Measurements from ENCODE around the gene PVALB.

PVALB gene

GRCh38 chr22:36835903-36836302 lies 19.1 kb upstream of the PVALB start:
- H3K4me3 ChIP-seq (ENCODE audit: control insufficient read depth, low read depth, low read length), result no peak overlapping the region
- TF ChIP-seq CTCF (conservative IDR thresholded peaks at IDR 0.05; ENCODE audit: control insufficient read depth, insufficient read depth, low read depth, low read length), result no peak

GRCh38 chr22:36833073-36833472 lies 16.2 kb upstream of the PVALB start:
- H3K4me3 ChIP-seq (ENCODE audit: control insufficient read depth, low read depth, low read length), result no peak overlapping the region
- TF ChIP-seq CTCF (conservative IDR thresholded peaks at IDR 0.05; ENCODE audit: control insufficient read depth, insufficient read depth, low read depth, low read length), result no peak
- no peak for DNase-seq (ENCODE audit: low read depth)

More at GRCh38 chr22:36835903-36836302, 19.1 kb upstream of the PVALB start:
- DNase-seq (ENCODE audit: low read depth), result no peak

GRCh38 chr22:36831717-36832116 lies 14.9 kb upstream of the PVALB start:
- no peak overlapping the region for H3K4me3 ChIP-seq (ENCODE audit: control insufficient read depth, low read depth, low read length)
- no peak for DNase-seq (ENCODE audit: low read depth)
- TF ChIP-seq CTCF (conservative IDR thresholded peaks at IDR 0.05; ENCODE audit: control insufficient read depth, insufficient read depth, low read depth, low read length), result no peak

- DNase-seq (ENCODE audit: low read depth), result no peak
- TF ChIP-seq CTCF (conservative IDR thresholded peaks at IDR 0.05; ENCODE audit: control insufficient read depth, insufficient read depth, low read depth, low read length), result no peak
- no peak overlapping the region for H3K4me3 ChIP-seq (ENCODE audit: control insufficient read depth, low read depth, low read length)
Measured at GRCh38 chr22:36831206-36831605, 14.4 kb upstream of the PVALB start.

GRCh38 chr22:36830601-36831000 lies 13.8 kb upstream of the PVALB start:
- H3K4me3 ChIP-seq (ENCODE audit: control insufficient read depth, low read depth, low read length), result no peak overlapping the region
- DNase-seq (ENCODE audit: low read depth), result no peak
- no peak for TF ChIP-seq CTCF (conservative IDR thresholded peaks at IDR 0.05; ENCODE audit: control insufficient read depth, insufficient read depth, low read depth, low read length)

- H3K4me3 ChIP-seq (ENCODE audit: control insufficient read depth, low read depth, low read length), result no peak overlapping the region
- DNase-seq (ENCODE audit: low read depth), result no peak
- no peak for TF ChIP-seq CTCF (conservative IDR thresholded peaks at IDR 0.05; ENCODE audit: control insufficient read depth, insufficient read depth, low read depth, low read length)
Measured at GRCh38 chr22:36829370-36830002, 12.7 kb upstream of the PVALB start.

- DNase-seq (ENCODE audit: low read depth), result no peak
- no peak overlapping the region for H3K4me3 ChIP-seq (ENCODE audit: control insufficient read depth, low read depth, low read length)
- TF ChIP-seq CTCF (conservative IDR thresholded peaks at IDR 0.05; ENCODE audit: control insufficient read depth, insufficient read depth, low read depth, low read length), result no peak
Measured at GRCh38 chr22:36828815-36829214, 12.0 kb upstream of the PVALB start.
